ENCODE measurements around the gene ICAM1. TPM values are rescaled to one million over a fixed set of nuclear protein-coding genes. Genes with fewer than 3 reads are reported as not detected.

ICAM1 gene
- total and polyA plus RNA-seq, 2 of the 13 experiments (the other 11 are each of a cell fraction or from before 2014, with no cell fraction given), result 37.9 to 98.4 TPM

- no peaks in the 10 kb centered on the region for H3K9me3 ChIP-seq (ENCODE audit: low read length)
- H3K36me3 ChIP-seq (replicated peaks in 1 of 2; ENCODE audit: control insufficient read depth in 1 of 2, insufficient read depth in 2 of 2, low read length in 2 of 2), result peaks cover 1 to 6% of the 10 kb centered on the region in 2 experiments; a peak in 3 of 5 replicates
- WGBS (ENCODE audit: low lambda C conversion rate), result 37% methylated on average over 28 of the region's 59 CpGs
- H2AFZ ChIP-seq (ENCODE audit: low read length), result no peak overlapping the region
- intact Hi-C loops (cut with micrococcal nuclease; ENCODE audit: unreplicated experiment), result loop anchor here (2.0 kb wide), 3 partner anchors 17 to 119 kb away; partner anchors contain the start of gene ICAM4
- FAIRE-seq (peak; percentile 28), DNase-seq (ENCODE audit: low spot score) (peak; percentile 51), ATAC-seq (peak; percentile 55)
- peak overlapping the region; percentile 79; the same call in 1 of the 2 replicates for H3K9ac ChIP-seq (ENCODE audit: insufficient read depth, low read depth, low read length)
- peaks cover 70% of the 10 kb centered on the region for H3K4me1 ChIP-seq (ENCODE audit: insufficient read depth, low read length)
- H3K27me3 ChIP-seq (ENCODE audit: control insufficient read depth in 1 of 2, insufficient read depth in 2 of 2, low read length in 2 of 2), result no peaks in the 10 kb centered on the region
- H3K4me3 ChIP-seq (replicated peaks in 1 of 3; ENCODE audit: insufficient read depth in 1 of 3, low read depth in 2 of 3, low read length in 3 of 3), result peak overlapping the region in 2 of 3 experiments; percentile 30 to 76; a peak in 3 of 6 replicates
- ChIA-PET POLR2A (interaction anchor here (1.2 to 6.5 kb wide), 8 partner anchors 10 to 134 kb away, joined by 3 to 149 read pairs (median 52); partner anchors contain the start of genes CDC37, ICAM4, ICAM5 and MRPL4), CTCF (ENCODE audit: low intra/inter-chr PET ratio, low total read pairs) (interaction anchor here (3.6 kb wide), 1 partner anchor 120 kb away, joined by 47 read pairs; no protein-coding TSS in a partner anchor)
- H3K27ac ChIP-seq (ENCODE audit: extremely low read length, insufficient read depth, low read length), result no peak overlapping the region
- peaks cover 28% of the 10 kb centered on the region for H3K79me2 ChIP-seq (ENCODE audit: insufficient read depth, low read length)
- H3K4me2 ChIP-seq (ENCODE audit: low read depth, low read length), result peak overlapping the region; percentile 87
- no TSS peak for BruUV-seq (replicated peaks)
- in situ Hi-C loops (cut with HindIII; ENCODE audit: extremely low pct_ligation_motif_present, low pct_unique_long_range_greater_than_20kb), result loop anchor here (5.0 kb wide), 1 partner anchor 123 kb away; no protein-coding TSS in a partner anchor
- no peaks in the 10 kb centered on the region for H4K20me1 ChIP-seq (ENCODE audit: insufficient read depth, low read length)
- TF ChIP-seq ZNF605 (CRISPR knock-in tag; IDR thresholded peaks at IDR 0.05), result peak; percentile 61; the same call in 1 of the 2 replicates
- TF ChIP-seq NRL (CRISPR knock-in tag; IDR thresholded peaks at IDR 0.05; ENCODE audit: borderline replicate concordance), result no peak
- 0 out of 2 replicates have a peak, but pooled peaks have one; percentile 10 for TF ChIP-seq SOX5 (CRISPR knock-in tag; IDR thresholded peaks at IDR 0.05; ENCODE audit: borderline replicate concordance)
- TF ChIP-seq HMG20A (CRISPR knock-in tag; IDR thresholded peaks at IDR 0.05; ENCODE audit: borderline replicate concordance), result 0 out of 2 replicates have a peak, but pooled peaks have one; percentile 23
- 0 out of 2 replicates have a peak, but pooled peaks have one; percentile 50 for TF ChIP-seq PITX1 (CRISPR knock-in tag; IDR thresholded peaks at IDR 0.05)
- TF ChIP-seq ZNF253 (CRISPR knock-in tag; IDR thresholded peaks at IDR 0.05; ENCODE audit: borderline replicate concordance), result no peak
- 0 out of 2 replicates have a peak, but pooled peaks have one; percentile 12 for TF ChIP-seq KDM1A (CRISPR knock-in tag; IDR thresholded peaks at IDR 0.05)
- TF ChIP-seq ZFY (CRISPR knock-in tag; IDR thresholded peaks at IDR 0.05), result peak; percentile 26; the same call in 1 of the 2 replicates
- TF ChIP-seq SYNCRIP (IDR thresholded peaks at IDR 0.05; ENCODE audit: insufficient read depth, low read depth, low read length), result no peak
- 0 out of 2 replicates have a peak, but pooled peaks have one; percentile 20 for TF ChIP-seq BCL6 (CRISPR knock-in tag; IDR thresholded peaks at IDR 0.05)
- TF ChIP-seq EEA1 (CRISPR knock-in tag; IDR thresholded peaks at IDR 0.05; ENCODE audit: borderline replicate concordance), result no peak
- peak; percentile 56 for TF ChIP-seq XRCC5 (optimal IDR thresholded peaks at IDR 0.05; ENCODE audit: low read length)
- TF ChIP-seq FOXA3 (CRISPR knock-in tag; IDR thresholded peaks at IDR 0.05), result no peak; the same call in 1 of the 2 replicates
- no peak for TF ChIP-seq ZNF766 (CRISPR knock-in tag; IDR thresholded peaks at IDR 0.05; ENCODE audit: borderline replicate concordance)
- no peak for TF ChIP-seq ZFYVE20 (CRISPR knock-in tag; IDR thresholded peaks at IDR 0.05; ENCODE audit: borderline replicate concordance, low read depth)
- TF ChIP-seq GATA4 (IDR thresholded peaks at IDR 0.05; ENCODE audit: borderline replicate concordance, low read depth), result no peak
- no peak for TF ChIP-seq SMARCE1 (IDR thresholded peaks at IDR 0.05; ENCODE audit: borderline replicate concordance)
- TF ChIP-seq RAD21 (CRISPR knock-in tag; IDR thresholded peaks at IDR 0.05), result peak; percentile 94
- TF ChIP-seq ZFP1 (CRISPR knock-in tag; IDR thresholded peaks at IDR 0.05), result 0 out of 2 replicates have a peak, but pooled peaks have one; percentile 33
- TF ChIP-seq ZNF121 (CRISPR knock-in tag; IDR thresholded peaks at IDR 0.05), result peak; percentile 75
- 0 out of 2 replicates have a peak, but pooled peaks have one; percentile 15 for TF ChIP-seq MIER2 (CRISPR knock-in tag; IDR thresholded peaks at IDR 0.05)
- TF ChIP-seq ATAD3A (CRISPR knock-in tag; IDR thresholded peaks at IDR 0.05), result no peak
- TF ChIP-seq ZNF644 (CRISPR knock-in tag; IDR thresholded peaks at IDR 0.05; ENCODE audit: low read depth), result no peak
- no peak for TF ChIP-seq ZNF652 (CRISPR knock-in tag; IDR thresholded peaks at IDR 0.05; ENCODE audit: borderline replicate concordance, low read depth)
- TF ChIP-seq TFDP1 (CRISPR knock-in tag; IDR thresholded peaks at IDR 0.05; ENCODE audit: borderline replicate concordance), result peak; percentile 47; the same call in 1 of the 2 replicates
- peak; percentile 35; the same call in 1 of the 2 replicates for TF ChIP-seq SALL1 (CRISPR knock-in tag; IDR thresholded peaks at IDR 0.05)
Observed at GRCh38 chr19:10269333-10270179, 1.4 kb upstream of the ICAM1 start.

Measured in HepG2 (cell line).